Peyer's patch (tissue), 4 donors: ENCODE results near the gene CDC14A.

Source experiments
- CTCF ChIP-seq, 6 experiments: fragments of 450-650 bp in 4 of 6; fragments of 200-600 bp in 2 of 6; sonication (generic) in 1 of 6; IDR thresholded peaks; one replicate each; pipeline ENCODE4 v1.5.1; 2017 to 2019; ENCODE audit warnings: antibody characterized with exemption in 6 of 6, mild to moderate bottlenecking in 3 of 6, moderate library complexity in 1 of 6
- POLR2A ChIP-seq, 2 donors: fragments of 450-650 bp; IDR thresholded peaks; one replicate each; pipeline ENCODE4 v1.5.1; 2017; ENCODE audit warnings: antibody characterized with exemption in 2 of 2, mild to moderate bottlenecking in 2 of 2, moderate library complexity in 2 of 2

DNA sequence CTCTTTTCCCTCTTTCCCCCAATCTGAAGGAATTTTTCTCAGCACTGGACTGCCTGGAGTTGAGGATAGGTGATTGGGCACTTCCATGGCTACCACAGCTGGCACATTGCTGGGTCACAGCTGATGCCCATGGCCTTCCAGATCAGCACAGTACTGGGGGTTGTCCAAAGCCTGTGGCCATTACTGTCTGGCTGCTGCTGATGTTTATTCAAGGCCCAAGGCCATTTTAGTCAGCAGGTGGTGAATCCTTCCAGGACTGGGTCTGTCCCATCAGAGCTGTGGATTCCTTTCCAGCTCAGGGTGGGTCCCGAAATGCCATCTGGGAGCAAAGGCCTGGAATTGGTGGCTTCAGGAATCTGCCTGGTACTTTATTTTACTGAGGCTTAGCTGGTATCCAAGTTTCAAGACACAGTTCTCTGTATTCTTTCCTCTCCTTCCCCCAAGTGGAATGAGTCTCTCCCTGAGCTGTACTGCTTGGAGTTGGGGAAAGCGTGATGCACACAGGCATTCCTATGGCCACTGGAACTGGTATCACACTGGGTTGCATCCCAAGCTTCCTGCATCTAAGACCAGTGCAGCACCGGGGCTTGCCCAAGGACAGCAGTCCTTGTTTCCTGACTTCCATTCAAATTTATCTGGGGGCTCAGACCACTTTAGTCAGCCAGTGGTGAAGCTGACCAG lies 204.8 kb downstream of the CDC14A start:
- TF ChIP-seq CTCF (IDR thresholded peaks at IDR 0.05), result no peak
- TF ChIP-seq POLR2A (IDR thresholded peaks at IDR 0.05), result no peak
